Measurements from ENCODE around the gene SLC9A3. TPM values are rescaled to one million over a fixed set of nuclear protein-coding genes. Genes with fewer than 3 reads are reported as not detected.

SLC9A3 gene
- total RNA-seq, 1 experiment from 2014 or later = 1.9 TPM

- ChIA-PET CTCF (interaction anchor here (0.8 to 2.4 kb wide), 3 partner anchors 15 to 374 kb away, joined by 3 to 7 read pairs (median 4); no protein-coding TSS in a partner anchor), POLR2A (ENCODE audit: low non-redundant PET) (interaction anchor here (0.6 kb wide), 1 partner anchor 29 kb away, joined by 8 read pairs; no protein-coding TSS in a partner anchor)
- BruUV-seq (replicated peaks) = no TSS peak
- Histone ChIP-seq H3K27ac (ENCODE audit: low read depth, low read length, poor library complexity, severe bottlenecking) (no peak overlapping the region), H3K4me1 (ENCODE audit: insufficient read depth, low read length, poor library complexity, severe bottlenecking) (no peaks in the 10 kb centered on the region), H3K4me3 (ENCODE audit: low read depth, low read length, poor library complexity, severe bottlenecking) (no peak overlapping the region), H3K9me3 (ENCODE audit: low read depth, low read length, poor library complexity, severe bottlenecking) (no peaks in the 10 kb centered on the region), H3K36me3 (ENCODE audit: insufficient read depth, low read length, poor library complexity, severe bottlenecking) (no peaks in the 10 kb centered on the region), H3K27me3 (replicated peaks; ENCODE audit: insufficient read depth, low read depth, low read length, poor library complexity) (no peaks in the 10 kb centered on the region)
- intact Hi-C loops (cut with micrococcal nuclease; ENCODE audit: unreplicated experiment) = loop anchor here (5.0 kb wide), 1 partner anchor 115 kb away; no protein-coding TSS in a partner anchor
- no peak for TF ChIP-seq CTCF (conservative IDR thresholded peaks at IDR 0.05; ENCODE audit: low read depth, low read length)
- no peak for TF ChIP-seq EZH2 (IDR thresholded peaks at IDR 0.05; ENCODE audit: borderline replicate concordance, low read depth, low read length, poor library complexity, severe bottlenecking)
- no peak for DNase-seq (ENCODE audit: low spot score)
Observed at GRCh38 chr5:432201-432927, 91.9 kb downstream of the SLC9A3 start.

GRCh38 chr5:431711-432050 lies 92.6 kb downstream of the SLC9A3 start:
- H3K36me3 ChIP-seq (ENCODE audit: insufficient read depth, low read length, poor library complexity, severe bottlenecking) = no peaks in the 10 kb centered on the region
- no peak overlapping the region for H3K4me3 ChIP-seq (ENCODE audit: low read depth, low read length, poor library complexity, severe bottlenecking)
- no peaks in the 10 kb centered on the region for H3K4me1 ChIP-seq (ENCODE audit: insufficient read depth, low read length, poor library complexity, severe bottlenecking)
- ChIA-PET CTCF (interaction anchor here (0.8 to 2.4 kb wide), 3 partner anchors 14 to 373 kb away, joined by 3 to 7 read pairs (median 4); no protein-coding TSS in a partner anchor), POLR2A (ENCODE audit: low non-redundant PET) (no interaction called here)
- intact Hi-C loops (cut with micrococcal nuclease; ENCODE audit: unreplicated experiment) = loop anchor here (2.0 to 5.0 kb wide), 2 partner anchors 114 to 243 kb away; no protein-coding TSS in a partner anchor
- BruUV-seq (replicated peaks) = no TSS peak
- H3K9me3 ChIP-seq (ENCODE audit: low read depth, low read length, poor library complexity, severe bottlenecking) = no peaks in the 10 kb centered on the region
- no peak for TF ChIP-seq CTCF (conservative IDR thresholded peaks at IDR 0.05; ENCODE audit: low read depth, low read length)
- no peak for TF ChIP-seq EZH2 (IDR thresholded peaks at IDR 0.05; ENCODE audit: borderline replicate concordance, low read depth, low read length, poor library complexity, severe bottlenecking)
- no peaks in the 10 kb centered on the region for H3K27me3 ChIP-seq (replicated peaks; ENCODE audit: insufficient read depth, low read depth, low read length, poor library complexity)
- no peak overlapping the region for H3K27ac ChIP-seq (ENCODE audit: low read depth, low read length, poor library complexity, severe bottlenecking)
- no peak for DNase-seq (ENCODE audit: low spot score)

GRCh38 chr5:431001-431710 lies 93.1 kb downstream of the SLC9A3 start:
- intact Hi-C loops (cut with micrococcal nuclease; ENCODE audit: unreplicated experiment) = loop anchor here (2.0 to 5.0 kb wide), 2 partner anchors 114 to 242 kb away; no protein-coding TSS in a partner anchor
- H3K9me3 ChIP-seq (ENCODE audit: low read depth, low read length, poor library complexity, severe bottlenecking) = no peaks in the 10 kb centered on the region
- no peaks in the 10 kb centered on the region for H3K27me3 ChIP-seq (replicated peaks; ENCODE audit: insufficient read depth, low read depth, low read length, poor library complexity)
- ChIA-PET POLR2A (ENCODE audit: low non-redundant PET) (no interaction called here), CTCF (interaction anchor here (0.5 to 2.4 kb wide), 4 partner anchors 13 to 372 kb away, joined by 3 to 7 read pairs (median 4); no protein-coding TSS in a partner anchor)
- H3K4me3 ChIP-seq (ENCODE audit: low read depth, low read length, poor library complexity, severe bottlenecking) = no peak overlapping the region
- TF ChIP-seq CTCF (conservative IDR thresholded peaks at IDR 0.05; ENCODE audit: low read depth, low read length) (peak; percentile 92), EZH2 (IDR thresholded peaks at IDR 0.05; ENCODE audit: borderline replicate concordance, low read depth, low read length, poor library complexity, severe bottlenecking) (no peak)
- no TSS peak for BruUV-seq (replicated peaks)
- peak; percentile 62 for DNase-seq (ENCODE audit: low spot score)
- no peak overlapping the region for H3K27ac ChIP-seq (ENCODE audit: low read depth, low read length, poor library complexity, severe bottlenecking)
- no peaks in the 10 kb centered on the region for H3K36me3 ChIP-seq (ENCODE audit: insufficient read depth, low read length, poor library complexity, severe bottlenecking)
- no peaks in the 10 kb centered on the region for H3K4me1 ChIP-seq (ENCODE audit: insufficient read depth, low read length, poor library complexity, severe bottlenecking)

Measured in A673 (cell line).